Activated CD8-positive, alpha-beta memory T cell treated with anti-CD3 and anti-CD28 coated beads for 1 hour (primary cell): Measurements from ENCODE around the gene KDM7A.

Experiments
- DNase-seq, 2 donors: peaks; one replicate each; pipeline ENCODE4 v3.0.0-alpha.2; 2020; ENCODE audit warnings: low read depth in 1 of 2; ENCODE audit errors: extremely low read depth in 1 of 2

Gene KDM7A

DNA sequence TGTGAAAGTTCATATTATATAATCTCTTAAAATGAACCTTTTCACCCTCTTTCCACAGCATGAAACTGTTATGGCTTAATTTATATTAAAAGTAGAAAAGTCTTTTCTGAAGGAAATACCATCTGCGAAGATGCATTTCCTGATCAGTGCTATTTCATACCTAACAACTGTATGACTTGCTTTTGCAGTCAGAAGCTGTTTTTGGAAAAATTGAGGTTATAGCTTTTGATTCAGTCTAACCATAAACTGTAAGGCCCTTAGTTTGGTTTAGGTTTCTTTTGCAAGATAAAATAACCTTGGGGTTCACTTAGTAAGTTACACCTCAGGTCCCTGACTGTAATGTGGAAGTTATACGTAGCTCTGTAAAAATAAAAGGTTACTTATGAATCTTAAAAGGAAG lies 91.3 kb downstream of the KDM7A start:
- DNase-seq, result no peak

- DNase-seq, result no peak
Observed at GRCh38 chr7:140084972-140085371, 91.8 kb downstream of the KDM7A start.

DNA sequence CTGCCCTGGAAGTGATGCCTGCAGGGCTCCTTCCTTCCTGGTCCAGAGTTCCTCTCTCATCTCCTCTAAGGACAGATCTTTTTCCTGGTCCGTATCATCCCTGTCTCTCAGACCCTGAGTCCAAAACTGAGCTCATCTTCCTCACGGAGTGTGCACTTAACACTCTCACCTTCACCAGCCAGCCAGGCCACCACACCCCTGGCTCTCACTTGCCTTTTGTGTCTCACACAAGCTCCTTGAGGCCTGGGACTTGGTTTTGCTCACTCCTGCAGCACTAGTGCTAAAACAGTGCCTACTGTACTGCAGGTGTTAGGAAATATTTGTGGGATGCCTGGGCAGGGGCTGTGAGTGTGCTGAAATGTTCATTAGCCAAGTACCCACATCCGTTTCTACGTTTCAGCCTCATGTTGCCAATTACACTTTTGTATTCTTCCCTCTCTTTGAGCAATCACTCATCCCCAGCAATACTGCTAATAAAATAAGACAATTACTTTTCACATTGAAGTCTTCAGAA lies 92.6 kb downstream of the KDM7A start:
- no peak for DNase-seq

- no peak for DNase-seq
Observed at GRCh38 chr7:140082770-140083169, 94.0 kb downstream of the KDM7A start.

GRCh38 chr7:140081774-140082425 lies 94.9 kb downstream of the KDM7A start:
- DNase-seq, result no peak

DNA sequence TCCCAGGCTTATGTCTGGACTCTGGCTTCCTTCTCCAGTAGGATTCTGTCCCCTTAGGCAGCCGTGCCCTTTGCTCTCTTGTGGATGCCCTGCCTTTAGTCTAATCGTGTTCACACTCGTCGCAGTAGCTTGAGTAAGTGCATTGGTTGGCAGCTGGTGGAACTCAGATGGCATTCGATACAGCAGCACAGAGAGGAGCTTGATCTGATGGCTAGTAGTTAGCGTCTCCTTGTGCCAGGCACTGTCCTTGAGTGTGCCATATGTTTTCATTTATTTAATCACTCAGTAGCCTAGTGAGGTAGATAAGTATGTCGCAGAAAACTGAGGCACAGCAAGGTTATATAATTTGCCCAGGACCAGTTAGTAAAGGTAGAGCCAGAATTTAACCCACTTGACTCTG lies 95.9 kb downstream of the KDM7A start:
- no peak for DNase-seq

DNA sequence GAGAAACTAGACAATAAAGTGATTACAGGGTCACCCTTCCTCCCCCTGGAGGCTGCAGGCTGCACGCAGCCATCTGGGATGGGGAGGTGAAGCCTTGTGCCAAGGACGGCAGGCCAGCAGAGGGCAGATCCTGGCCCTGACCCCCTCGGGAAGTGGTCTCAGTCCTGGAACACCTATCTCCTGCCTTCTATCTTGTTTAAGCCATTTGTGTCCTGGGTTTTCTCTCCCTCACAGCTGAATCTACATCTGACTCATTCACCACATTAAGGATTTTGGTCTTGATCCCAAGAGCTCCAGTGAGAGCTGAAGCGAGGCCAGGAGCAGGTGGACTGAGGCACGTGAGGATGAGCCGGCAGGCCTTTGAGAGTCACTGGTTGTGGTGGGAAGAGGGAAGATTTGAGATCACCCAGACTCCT lies 97.7 kb downstream of the KDM7A start:
- DNase-seq, result no peak

DNA sequence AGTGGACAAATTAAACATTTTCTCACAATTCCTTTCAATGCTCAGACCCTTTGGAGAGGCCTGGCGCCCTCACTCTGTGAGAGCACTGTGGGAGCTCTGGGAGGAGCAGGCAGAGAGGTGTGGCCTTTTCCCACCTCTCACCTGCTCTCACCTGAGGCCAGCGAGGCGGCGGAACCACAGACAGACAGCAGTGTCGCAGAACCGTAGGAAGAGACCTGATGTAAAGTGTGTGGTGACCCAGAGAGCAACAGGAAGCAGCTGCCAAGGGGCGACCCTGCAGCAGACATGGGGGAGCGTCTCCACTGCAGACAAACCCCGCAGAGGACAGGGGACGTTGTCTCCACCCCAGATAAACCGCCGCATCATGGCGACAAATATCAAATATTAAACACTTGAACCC lies 98.4 kb downstream of the KDM7A start:
- no peak for DNase-seq

- DNase-seq, result no peak
Observed at GRCh38 chr7:140074780-140075179, 102.0 kb downstream of the KDM7A start.

DNA sequence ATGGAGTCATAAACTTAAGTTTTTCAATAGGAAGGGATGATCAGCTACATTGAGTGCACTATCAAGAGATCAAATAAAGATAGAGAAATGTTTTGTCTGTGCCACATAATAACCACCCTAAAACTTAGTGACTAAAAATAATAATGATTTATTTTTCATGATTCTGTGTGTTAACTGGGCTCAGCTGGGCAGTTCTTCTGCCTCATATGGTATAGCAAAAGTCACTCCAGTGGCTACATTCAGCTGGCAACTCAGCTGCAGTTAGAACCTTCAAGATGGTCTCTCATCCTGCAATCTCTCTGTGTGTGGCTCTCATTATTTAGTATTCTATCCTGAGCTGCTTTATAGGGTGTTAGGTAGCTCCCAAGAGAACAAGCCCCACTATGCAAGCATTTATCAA lies 106.2 kb downstream of the KDM7A start:
- no peak for DNase-seq

DNA sequence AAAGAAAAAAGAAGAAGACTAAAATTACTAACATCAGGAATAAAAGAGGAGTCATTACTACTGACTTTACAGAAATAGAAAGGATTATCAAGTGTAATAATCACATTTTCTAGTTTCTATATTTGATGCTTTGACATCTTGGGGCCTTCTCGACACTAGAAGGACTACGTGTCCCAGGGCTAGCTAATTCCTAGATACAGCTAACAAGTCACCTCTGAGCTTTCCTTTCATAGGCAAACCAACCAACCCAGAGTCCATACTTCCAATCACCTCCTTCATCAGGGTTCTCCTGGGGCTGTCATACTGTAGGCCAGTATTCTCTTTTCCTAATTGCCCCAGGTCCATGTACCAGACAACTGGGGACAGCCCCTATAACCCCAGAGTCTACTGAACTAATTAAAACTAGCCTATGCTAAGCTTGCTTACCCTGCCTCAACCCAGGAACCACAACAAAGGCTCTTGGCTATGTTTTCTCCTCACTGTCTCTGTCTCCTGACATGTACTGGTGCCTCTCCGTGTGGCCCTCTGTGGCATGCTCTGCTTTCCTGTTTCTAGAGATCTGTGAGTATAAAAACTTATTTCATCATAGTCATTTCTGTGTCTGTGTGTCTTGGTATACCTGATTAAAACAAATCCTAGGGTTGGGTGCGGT lies 107.4 kb downstream of the KDM7A start:
- DNase-seq, result no peak

DNA sequence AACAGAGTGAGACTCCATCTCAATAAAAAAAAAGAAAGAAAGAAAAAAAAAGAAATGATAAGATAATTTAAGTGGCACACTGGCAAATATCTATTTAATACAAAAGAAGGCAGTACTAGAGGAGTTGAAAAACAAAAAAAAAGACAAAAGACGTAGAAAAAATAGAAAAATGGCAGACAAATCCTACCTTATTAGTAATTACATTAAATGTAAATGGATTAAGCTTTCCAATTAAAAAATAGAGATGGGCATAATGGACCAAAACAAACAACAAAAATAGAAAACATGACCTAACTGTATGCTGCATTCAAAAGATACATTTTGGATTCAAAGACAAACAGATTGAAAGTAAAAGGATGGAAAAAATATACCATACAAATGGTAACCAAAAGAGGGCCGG lies 108.8 kb downstream of the KDM7A start:
- DNase-seq, result no peak

DNA sequence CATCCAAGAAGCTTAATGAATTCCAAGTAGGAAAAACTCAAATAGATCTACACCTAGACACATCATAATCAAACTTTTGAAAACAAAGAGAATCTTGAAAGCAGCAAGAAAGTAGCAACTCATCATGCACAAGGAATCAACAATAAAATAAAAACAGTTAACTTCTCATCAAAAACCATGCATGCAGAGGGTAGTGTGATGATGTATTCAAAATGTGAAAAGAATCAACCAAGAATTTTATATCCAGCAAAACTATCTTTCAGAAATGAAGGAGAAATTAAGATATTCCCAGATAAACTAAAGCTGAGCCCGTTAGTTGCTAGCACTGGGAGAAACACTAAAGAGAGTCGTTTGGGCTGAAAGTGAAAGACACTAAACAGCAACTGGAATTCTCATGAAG lies 109.7 kb downstream of the KDM7A start:
- no peak for DNase-seq

DNA sequence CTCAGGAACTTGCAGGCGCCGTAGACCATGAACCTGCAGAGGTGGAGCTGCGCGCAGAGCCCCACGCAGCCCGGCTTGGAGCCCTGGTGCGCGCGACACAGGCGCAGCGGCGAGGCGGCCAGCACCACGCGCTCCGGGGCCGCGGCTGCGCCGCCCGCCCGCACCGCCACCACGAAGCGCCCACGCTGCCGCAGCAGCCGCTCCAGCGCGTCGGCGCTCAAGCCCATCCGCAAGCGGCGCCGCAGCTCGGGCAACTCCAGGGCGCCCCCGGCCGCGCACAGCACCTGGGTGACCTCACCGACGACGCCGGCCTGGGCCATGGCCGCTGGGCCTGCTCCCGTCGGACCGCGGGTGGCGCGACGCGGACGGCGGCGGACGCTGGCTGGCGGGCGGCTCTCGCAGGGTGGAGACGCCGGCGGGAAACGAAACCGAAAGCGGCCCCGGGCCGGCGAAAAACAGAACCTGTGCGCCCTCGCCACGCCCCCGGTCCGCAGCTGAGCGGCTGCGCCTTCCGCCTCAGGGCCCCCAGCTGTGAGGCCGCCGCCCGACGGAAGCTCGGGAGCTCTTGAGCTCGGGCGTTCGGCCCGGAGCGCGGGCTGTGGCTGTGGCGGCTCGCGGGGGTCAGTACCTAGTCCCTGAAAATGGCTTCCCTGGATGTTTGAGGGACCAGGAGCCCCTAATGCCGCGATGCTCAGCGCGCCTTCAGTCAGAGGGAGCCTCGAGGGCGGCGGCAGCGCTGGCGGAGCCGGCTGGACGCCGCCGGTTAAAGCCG lies 114.1 kb downstream of the KDM7A start, which contains the start of gene PARP12:
Gene PARP12 (minus strand): TSS at position 424 of the 772 bp plus-strand sequence. CDS start 104 bp downstream, at position 320.
- DNase-seq, result peak; percentile 60 to 87

DNA sequence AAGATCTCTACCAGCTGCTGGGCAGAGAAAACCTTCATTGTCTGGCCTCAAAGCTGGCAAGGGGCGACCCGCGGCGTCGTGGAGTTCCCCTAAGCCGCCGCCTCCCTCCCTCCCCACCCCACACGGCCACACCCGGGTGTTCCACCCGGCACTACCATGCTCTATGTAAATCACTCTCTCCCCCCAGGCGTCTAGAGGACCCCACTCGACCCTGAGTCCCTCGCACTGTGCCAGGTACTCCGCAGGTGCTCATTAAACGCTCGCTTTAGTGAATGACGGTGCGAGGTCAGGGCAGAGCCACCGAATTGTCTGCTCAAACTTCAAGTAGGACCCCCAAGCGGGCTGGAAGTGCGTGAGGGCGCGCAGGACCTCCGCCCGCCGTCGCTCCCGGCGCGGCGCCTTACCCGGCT lies 114.7 kb downstream of the KDM7A start:
- peak; percentile 21 to 30 for DNase-seq

DNA sequence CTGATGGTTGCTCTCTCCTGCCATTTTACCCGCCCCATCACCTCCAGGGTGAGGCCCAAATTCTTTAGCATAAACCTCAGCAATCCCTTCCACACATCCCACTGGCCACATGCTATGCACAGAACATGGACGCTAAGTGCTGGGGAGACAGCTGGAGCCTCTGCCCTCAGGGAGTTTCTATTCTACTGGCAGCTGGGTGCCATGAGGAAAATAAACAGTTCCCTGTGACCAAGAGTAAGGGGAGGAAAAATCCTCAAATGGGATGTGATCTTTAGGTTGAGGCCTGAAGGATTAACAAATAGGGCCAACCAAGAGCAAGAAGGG lies 115.2 kb downstream of the KDM7A start:
- no peak for DNase-seq

DNA sequence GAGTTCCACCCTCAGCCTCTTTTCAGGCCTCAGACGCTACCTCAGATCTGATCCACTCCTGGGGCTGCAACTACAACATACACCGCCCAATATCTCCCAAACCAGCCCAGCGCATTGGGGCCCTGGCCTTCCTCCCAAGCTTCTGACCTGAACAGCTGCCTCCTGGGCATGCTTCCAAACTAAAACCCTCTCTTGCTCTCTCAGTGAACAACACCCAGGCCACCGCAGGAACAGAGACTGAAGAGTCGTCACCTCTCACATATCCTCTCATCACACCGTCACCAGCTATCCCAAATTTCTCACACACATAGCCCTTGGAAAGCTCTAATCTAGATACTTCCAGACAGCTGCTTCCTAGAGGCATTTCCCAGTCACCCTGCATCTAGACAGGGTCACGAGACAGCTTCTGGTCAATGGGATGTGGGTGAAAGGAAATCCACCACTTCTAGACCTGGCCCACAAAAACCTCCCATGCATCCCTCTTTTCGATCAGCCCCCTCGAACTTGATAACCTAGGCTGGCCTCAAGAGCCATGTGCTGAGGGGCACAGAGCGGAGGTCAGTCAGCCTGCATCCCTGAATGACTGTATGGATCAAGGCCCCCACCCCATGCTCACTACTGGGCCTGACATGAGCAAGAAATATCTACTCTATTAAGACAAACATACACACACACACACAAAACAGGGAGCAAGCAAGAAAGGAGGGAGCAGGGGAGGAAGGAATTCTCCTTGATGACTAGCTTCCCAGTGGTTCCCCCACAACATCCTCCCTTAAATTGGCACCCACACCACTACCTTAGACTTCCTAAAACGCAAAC lies 115.8 kb downstream of the KDM7A start:
- no peak for DNase-seq

GRCh38 chr7:140060243-140060630 lies 116.5 kb downstream of the KDM7A start:
- no peak for DNase-seq

DNA sequence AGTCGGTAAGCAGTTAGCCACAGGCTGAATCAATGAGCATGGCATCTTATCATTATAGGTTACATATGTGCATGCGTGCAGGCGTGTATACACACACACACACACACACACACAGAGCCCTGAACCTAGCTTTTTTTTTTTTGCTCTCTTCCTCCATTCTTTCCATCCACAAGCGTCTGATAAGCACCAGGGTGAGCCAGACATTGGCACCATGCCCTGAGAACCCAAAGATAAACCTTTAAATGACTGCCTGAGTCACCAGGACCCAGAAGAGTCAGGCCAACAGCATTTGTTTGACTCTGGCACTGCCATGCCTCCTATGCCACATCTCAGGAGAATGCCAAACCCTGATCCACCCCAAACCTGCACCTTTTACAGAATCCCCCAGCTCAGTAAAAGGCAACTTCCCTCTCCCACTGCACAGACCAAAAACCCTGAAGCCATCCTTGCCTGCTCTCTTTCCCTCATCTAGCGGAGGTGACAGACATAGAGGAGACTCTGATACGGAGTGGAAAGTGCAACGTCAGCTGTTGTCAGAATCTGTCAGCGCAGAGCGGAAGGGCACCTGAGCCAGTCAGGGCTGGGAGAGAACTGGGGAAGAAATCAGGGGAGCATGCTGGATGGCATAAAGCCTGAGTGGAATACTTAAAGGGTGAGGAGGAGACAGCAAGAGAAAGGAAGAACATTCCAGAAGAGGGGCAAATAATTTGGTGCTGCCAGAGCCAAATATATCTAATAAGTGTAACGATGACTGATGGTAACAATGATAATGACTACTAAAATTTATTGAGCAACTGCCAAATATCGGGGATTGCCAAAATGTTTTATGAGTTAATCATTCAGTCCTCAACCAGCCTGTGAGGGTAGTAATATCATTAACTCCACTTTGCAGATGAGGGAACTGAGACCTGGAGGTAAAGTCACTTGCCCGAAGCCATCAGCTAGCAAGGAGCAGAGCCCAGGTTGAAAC lies 117.2 kb downstream of the KDM7A start:
- DNase-seq, result peak; percentile 13 to 38

- DNase-seq, result no peak
Observed at GRCh38 chr7:140058517-140058916, 118.3 kb downstream of the KDM7A start.
